Activated T-cell treated with anti-CD3 and anti-CD28 coated beads, Interleukin-2, amount 50 U/mL, for 72 hours (primary cell): ENCODE results near the gene METTL18. TPM values are rescaled to one million over a fixed set of nuclear protein-coding genes. Genes with fewer than 3 reads are reported as not detected.

Experiments
- ATAC-seq, 2 donors: fragments of 150-1000 bp; cut with Tn5 transposase; replicated peaks in 1 of 2; 2 replicates each; pipeline ENCODE4 v1.10.0; 2021; ENCODE audit warnings: moderate library complexity in 2 of 2, mild to moderate bottlenecking in 1 of 2
- DNase-seq, 2 donors: peaks; one replicate each; pipeline ENCODE4 v3.0.0; 2021 to 2022; ENCODE audit warnings: mixed read lengths in 1 of 2
- H3K27ac Mint-ChIP-seq: one replicate; pipeline ENCODE4 v1.8.0; 2022; ENCODE audit warnings: mild to moderate bottlenecking, moderate library complexity, mixed read lengths
- H3K27me3 Mint-ChIP-seq: one replicate; pipeline ENCODE4 v1.8.0; 2022; ENCODE audit warnings: low read depth, mixed read lengths
- H3K36me3 Mint-ChIP-seq, 2 donors: one replicate each; pipeline ENCODE4 v1.8.0; 2022; ENCODE audit warnings: mixed read lengths in 2 of 2, mild to moderate bottlenecking in 1 of 2; ENCODE audit not compliant: insufficient read depth in 2 of 2
- H3K4me1 Mint-ChIP-seq: one replicate; pipeline ENCODE4 v1.8.0; 2022; ENCODE audit warnings: low read depth, mixed read lengths
- H3K4me3 Mint-ChIP-seq, 2 donors: one replicate each; pipeline ENCODE4 v1.8.0; 2022; ENCODE audit warnings: mild to moderate bottlenecking in 2 of 2, mixed read lengths in 2 of 2, moderate library complexity in 2 of 2
- H3K9me3 Mint-ChIP-seq, 2 donors: one replicate each; pipeline ENCODE4 v1.8.0; 2022; ENCODE audit warnings: mixed read lengths in 2 of 2
- total RNA-seq, 2 donors: library from RNA; stranded (reverse); gene quantifications; one replicate each; pipeline ENCODE4 v1.2.3, GENCODE V29; 2022

METTL18 gene
- total RNA-seq, 2 donors from 2014 or later: 11.7 to 12.1 TPM

DNA sequence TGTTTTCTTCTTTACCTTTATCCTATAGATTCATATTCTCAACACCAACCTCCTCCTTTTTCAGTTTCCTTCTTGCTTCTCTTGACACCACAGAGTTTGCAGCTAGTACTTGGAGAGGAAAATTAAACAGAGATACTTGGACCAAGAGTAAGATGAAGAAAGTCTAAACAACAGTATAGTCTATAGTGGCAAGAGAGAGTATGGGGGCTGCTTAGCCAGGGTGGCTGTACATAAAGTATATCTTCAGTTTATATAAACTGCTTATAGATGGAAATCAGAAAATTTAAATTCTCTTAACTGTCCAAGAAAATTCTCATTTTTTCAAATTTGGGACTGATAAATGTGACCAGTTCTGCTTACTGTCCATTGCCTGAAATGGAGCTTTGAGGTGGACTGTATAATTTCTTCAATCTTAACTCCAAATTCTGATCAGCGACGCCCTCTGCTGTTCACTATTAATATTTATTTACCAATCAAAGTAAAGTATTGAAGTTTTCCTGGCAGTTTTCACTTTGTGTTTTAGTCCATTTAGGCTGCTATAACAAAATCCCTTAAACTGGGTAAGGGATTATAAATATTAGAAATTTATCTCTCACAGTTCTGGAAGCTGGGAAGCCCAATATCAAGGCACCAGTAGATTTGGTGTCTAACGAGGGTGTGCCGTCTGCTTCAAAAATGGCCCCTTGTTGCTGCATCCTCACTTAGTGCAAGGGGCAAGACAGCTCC, 14.8 kb upstream of the METTL18 start:
- H3K27me3 Mint-ChIP-seq: no peaks in the 10 kb centered on the region
- peaks cover 4 to 25% of the 10 kb centered on the region in 2 donors for H3K36me3 Mint-ChIP-seq
- peaks cover 0 to 2% of the 10 kb centered on the region in 2 donors for H3K9me3 Mint-ChIP-seq
- H3K4me1 Mint-ChIP-seq: no peaks in the 10 kb centered on the region
- no peak overlapping the region for H3K4me3 Mint-ChIP-seq
- DNase-seq: no peak
- H3K27ac Mint-ChIP-seq: no peak overlapping the region
- ATAC-seq: no peak

DNA sequence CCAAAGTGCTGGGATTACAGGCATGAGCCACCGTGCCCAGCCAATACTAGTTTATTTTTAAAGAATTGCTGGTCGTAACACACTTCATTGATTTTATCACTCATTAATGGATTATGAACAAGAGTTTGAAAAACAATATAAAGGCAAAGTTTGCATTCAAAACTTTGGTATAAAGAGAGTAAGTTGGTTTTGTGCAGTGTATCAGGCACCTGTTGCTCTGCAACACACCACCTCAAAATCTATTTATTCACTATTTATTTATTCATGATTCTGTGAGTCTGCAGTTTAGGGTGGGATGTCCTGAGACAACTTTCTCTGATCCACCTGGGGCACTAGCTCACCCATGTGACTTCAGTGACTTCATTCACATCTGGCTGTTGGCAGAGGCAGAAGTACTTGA, 10.2 kb upstream of the METTL18 start:
- H3K9me3 Mint-ChIP-seq: no peaks in the 10 kb centered on the region
- no peaks in the 10 kb centered on the region for H3K27me3 Mint-ChIP-seq
- H3K4me1 Mint-ChIP-seq: no peaks in the 10 kb centered on the region
- H3K4me3 Mint-ChIP-seq: no peak overlapping the region
- H3K36me3 Mint-ChIP-seq: peaks cover 0 to 19% of the 10 kb centered on the region in 2 donors
- no peak overlapping the region for H3K27ac Mint-ChIP-seq
- ATAC-seq: no peak
- no peak for DNase-seq

DNA sequence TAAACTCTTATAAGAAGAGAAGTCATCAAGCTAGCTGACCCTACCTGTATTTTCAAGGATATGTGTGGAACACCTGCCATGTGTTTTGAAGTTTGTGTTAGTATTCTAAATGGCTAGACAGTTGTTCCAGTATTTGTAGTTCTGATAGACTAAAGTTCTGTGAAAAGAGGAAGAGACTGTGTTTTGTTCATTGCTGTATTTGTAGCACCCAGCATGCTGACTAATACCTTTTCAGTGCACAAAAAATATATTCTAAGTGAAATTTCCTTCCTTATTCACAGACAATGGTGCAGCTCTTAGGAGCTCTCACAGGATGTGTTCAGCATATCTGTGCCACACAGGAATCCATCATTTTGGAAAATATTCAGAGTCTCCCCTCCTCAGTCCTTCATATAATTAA, 8.2 kb upstream of the METTL18 start:
- Mint-ChIP-seq H3K27me3 (no peaks in the 10 kb centered on the region), H3K36me3 (peaks cover 2 to 27% of the 10 kb centered on the region in 2 donors), H3K4me3 (no peak overlapping the region), H3K27ac (no peak overlapping the region), H3K9me3 (no peaks in the 10 kb centered on the region), H3K4me1 (peaks cover 16% of the 10 kb centered on the region)
- no peak for ATAC-seq
- no peak for DNase-seq

DNA sequence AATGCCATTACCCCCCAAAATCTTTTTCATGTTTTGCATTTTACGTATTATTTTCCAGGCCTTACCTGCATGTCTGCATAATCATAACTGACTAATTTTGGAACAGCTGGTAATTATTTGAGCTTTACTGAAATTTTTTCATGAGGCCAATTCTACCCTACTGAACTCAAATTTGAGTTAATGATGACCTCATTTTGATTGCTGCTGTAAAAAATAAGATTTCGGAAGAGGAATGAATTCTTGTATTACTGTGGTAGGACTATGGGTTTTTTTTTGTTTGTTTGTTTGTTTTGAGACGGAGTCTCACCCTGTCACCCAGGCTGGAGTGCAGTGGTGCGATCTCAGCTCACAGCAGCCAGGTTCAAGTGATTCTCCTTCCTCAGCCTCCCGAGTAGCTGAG, 2.6 kb upstream of the METTL18 start:
- no peak for DNase-seq
- H3K9me3 Mint-ChIP-seq: no peaks in the 10 kb centered on the region
- H3K27ac Mint-ChIP-seq: no peak overlapping the region
- peak overlapping the region in 1 of 2 donors; percentile 97 for H3K4me3 Mint-ChIP-seq
- no peak for ATAC-seq
- H3K36me3 Mint-ChIP-seq: peaks cover 7 to 33% of the 10 kb centered on the region in 2 donors
- no peaks in the 10 kb centered on the region for H3K27me3 Mint-ChIP-seq
- H3K4me1 Mint-ChIP-seq: peaks cover 59% of the 10 kb centered on the region

DNA sequence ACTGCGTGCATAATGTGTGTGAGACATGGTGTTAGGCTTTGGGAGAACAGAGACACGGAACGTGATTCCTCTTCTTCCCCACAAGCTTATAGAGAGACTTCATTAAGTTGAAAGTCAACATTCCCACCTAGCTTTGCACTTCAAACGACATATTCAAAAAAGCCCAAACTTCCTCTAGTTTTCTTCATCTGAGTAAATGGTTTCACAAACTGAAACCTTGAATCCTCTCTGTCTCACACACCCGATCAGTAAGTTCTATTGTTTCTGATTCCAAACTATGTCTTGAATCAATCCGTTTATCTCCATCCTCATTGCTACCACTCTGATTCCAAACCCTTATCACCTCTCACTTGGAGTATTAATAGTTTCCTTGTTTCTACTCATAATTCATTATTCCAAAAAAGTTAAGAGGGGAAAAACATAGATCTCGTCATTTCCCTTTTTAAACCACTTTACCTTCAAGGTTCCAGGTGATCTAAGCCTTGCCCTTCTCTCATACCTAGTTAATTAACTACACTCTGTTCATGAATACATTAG, 1.6 kb upstream of the METTL18 start:
- Mint-ChIP-seq H3K9me3 (no peaks in the 10 kb centered on the region), H3K4me3 (peak overlapping the region; percentile 97 to 99), H3K27me3 (no peaks in the 10 kb centered on the region), H3K36me3 (peaks cover 7 to 36% of the 10 kb centered on the region in 2 donors), H3K27ac (peak overlapping the region; percentile 94), H3K4me1 (peaks cover 69% of the 10 kb centered on the region)
- no peak for DNase-seq
- no peak for ATAC-seq

DNA sequence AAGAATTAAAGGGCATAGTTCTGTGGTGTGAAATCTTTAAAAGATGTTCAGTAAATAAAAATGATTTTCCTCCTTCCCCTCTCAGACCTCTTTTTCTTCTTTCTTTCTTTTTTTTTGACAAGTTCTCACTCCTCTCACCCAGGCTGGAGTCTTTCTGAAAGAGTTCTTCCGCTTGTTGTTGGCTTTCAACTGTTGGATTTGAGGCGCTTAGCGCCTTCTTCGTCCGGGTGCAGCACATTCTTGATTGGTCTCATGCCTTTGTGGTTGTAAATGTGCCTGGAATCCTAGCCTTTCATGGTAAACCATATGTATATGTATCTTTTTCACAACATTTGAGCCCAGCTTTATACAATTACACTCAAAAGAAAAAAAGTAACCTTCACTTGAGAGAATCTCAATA, 980 bp upstream of the METTL18 start:
- DNase-seq (no peak), ATAC-seq (no peak)
- Mint-ChIP-seq H3K27me3 (no peaks in the 10 kb centered on the region), H3K27ac (peak overlapping the region; percentile 94), H3K36me3 (peaks cover 7 to 35% of the 10 kb centered on the region in 2 donors), H3K4me1 (peaks cover 70% of the 10 kb centered on the region), H3K9me3 (no peaks in the 10 kb centered on the region), H3K4me3 (peak overlapping the region; percentile 97 to 99)

DNA sequence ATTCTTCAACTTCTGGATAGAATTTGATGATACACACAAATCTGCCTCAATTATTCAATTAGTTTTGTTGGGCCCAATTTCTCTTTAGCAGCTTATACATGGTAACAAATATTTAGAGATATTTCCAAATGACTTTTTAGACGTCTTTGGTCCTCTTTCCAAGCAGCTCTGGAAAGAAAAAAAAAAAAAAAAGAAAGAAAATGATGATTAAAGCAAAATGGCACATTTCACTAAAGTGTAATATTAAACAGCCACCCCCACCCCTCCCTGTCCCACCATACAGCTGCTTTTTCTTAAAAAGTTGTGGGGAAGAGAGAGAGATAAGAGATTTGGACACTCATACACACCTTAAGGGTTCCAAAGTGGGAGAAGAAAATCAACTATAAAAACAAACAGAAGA, 977 bp downstream of the METTL18 start:
- H3K27me3 Mint-ChIP-seq: no peaks in the 10 kb centered on the region
- peaks cover 5 to 28% of the 10 kb centered on the region in 2 donors for H3K36me3 Mint-ChIP-seq

DNA sequence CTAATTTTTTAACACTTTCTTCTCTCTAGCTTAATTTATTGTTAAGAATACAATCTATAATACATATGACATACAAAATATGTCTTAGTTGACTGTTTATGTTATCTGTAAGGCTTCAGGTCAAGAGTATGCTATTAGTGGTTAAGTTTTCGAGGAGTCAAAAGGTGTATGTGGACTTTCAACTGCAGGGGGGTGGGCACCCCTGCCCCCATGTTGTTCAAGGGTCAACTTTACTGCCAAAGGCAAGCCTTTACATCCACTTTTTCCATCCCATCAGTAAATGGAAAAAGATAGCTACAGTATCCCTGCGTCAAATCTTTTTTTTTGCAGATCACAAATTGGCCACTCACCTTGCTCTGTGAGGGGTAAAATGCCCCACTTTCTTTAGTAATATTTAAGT, 6.3 kb downstream of the METTL18 start:
- no peak overlapping the region for H3K27ac Mint-ChIP-seq
- ATAC-seq (no peak), DNase-seq (no peak)
- no peak overlapping the region for H3K4me3 Mint-ChIP-seq
- H3K27me3 Mint-ChIP-seq: peaks cover 45% of the 10 kb centered on the region
- peaks cover 22% of the 10 kb centered on the region for H3K4me1 Mint-ChIP-seq
- H3K9me3 Mint-ChIP-seq: no peaks in the 10 kb centered on the region
- peaks cover 1 to 8% of the 10 kb centered on the region in 2 donors for H3K36me3 Mint-ChIP-seq

More for the DNA sequence above, 977 bp downstream of the METTL18 start:
- ATAC-seq (no peak), DNase-seq (no peak)
- Mint-ChIP-seq H3K4me3 (peak overlapping the region; percentile 97 to 99), H3K4me1 (peaks cover 60% of the 10 kb centered on the region), H3K27ac (peak overlapping the region; percentile 94), H3K9me3 (no peaks in the 10 kb centered on the region)

DNA sequence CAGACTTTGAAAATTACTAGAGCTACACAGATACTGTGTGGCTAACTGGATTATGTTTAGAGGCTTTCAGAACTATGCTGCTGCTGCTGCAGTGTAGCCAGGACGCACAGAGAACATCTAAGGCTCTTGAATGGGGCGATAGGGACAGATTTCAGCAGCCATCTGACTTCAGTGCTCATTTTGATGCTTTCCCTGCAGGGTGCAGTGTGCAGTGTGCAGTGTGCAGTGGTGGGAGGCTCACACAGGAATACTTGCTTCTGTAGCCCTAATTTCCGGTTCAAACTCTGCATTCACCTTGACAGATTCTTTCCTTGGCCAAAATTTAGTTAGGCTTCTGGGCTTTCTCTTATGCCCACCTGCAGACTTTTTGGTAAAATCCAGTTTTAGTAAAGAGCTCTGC, 7.7 kb downstream of the METTL18 start:
- Mint-ChIP-seq H3K9me3 (no peaks in the 10 kb centered on the region), H3K4me3 (no peak overlapping the region), H3K36me3 (peaks cover 0 to 1% of the 10 kb centered on the region in 2 donors), H3K27me3 (peaks cover 59% of the 10 kb centered on the region), H3K27ac (no peak overlapping the region), H3K4me1 (peaks cover 7% of the 10 kb centered on the region)
- ATAC-seq (peak in 1 of 2 donors; percentile 20), DNase-seq (no peak)

DNA sequence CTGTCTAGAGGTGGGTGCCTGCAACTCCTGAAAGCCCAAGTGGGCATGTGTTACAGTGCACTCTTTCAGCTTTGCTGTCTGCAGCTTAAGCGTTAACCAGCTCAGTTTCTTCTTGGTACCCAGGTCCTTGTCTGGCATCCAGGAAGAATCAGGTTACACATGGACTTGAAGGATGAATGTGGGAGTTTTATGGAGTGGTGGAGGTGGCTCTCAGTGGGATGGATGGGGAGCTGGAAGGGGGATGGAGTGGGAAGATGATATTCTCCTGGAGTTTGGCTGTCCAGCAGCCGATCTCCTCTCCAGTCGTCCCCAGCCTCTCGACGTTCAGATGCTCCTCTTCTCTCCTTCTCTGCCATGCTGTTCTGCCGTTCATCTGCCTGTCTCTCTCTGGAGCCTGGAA, 9.4 kb downstream of the METTL18 start:
- no peak overlapping the region for H3K27ac Mint-ChIP-seq
- H3K4me1 Mint-ChIP-seq: no peaks in the 10 kb centered on the region
- ATAC-seq (no peak), DNase-seq (no peak)
- no peaks in the 10 kb centered on the region for H3K36me3 Mint-ChIP-seq
- H3K9me3 Mint-ChIP-seq: no peaks in the 10 kb centered on the region
- peaks cover 61% of the 10 kb centered on the region for H3K27me3 Mint-ChIP-seq
- H3K4me3 Mint-ChIP-seq: no peak overlapping the region

DNA sequence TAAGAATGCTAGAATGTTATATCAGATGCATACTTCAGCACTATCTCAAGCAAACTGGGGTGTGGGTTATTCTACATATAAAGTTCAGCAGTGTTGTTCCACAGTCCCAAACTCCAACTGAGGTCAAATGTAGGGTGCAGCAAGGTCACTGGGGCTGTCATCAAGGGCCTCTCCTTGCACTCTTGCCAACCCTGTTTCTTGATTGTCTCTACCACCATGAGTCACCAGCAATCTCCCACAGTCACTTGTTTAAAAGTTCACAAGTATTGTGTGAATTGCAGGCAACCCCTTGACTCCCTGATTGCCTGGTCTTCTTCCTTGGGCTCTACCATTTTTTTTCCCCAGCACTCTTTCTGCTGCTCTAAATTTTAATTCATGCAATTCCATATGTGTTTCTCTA, 10.6 kb downstream of the METTL18 start:
- DNase-seq (no peak), ATAC-seq (no peak)
- no peak overlapping the region for H3K4me3 Mint-ChIP-seq
- no peaks in the 10 kb centered on the region for H3K4me1 Mint-ChIP-seq
- H3K27ac Mint-ChIP-seq: no peak overlapping the region
- peaks cover 61% of the 10 kb centered on the region for H3K27me3 Mint-ChIP-seq
- H3K9me3 Mint-ChIP-seq: no peaks in the 10 kb centered on the region
- H3K36me3 Mint-ChIP-seq: no peaks in the 10 kb centered on the region

DNA sequence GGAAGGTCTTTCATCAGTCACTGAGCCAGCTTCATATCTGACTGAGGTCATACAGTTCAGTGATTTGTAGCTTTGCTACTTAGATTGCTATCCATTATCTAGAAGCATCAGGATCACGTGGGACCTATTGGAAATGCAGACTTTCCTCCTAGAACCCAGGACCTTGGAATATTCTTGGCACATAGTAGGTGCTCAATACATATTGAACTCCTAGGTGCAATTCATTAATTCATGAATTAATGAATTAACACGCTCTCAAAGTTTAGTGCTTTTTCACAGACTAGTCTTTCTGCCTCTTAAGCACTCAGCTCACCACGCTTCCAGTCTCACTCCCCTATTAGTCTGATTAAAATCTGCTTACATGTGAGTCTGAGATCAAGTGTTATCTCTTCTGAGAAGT, 12.1 kb downstream of the METTL18 start:
- Mint-ChIP-seq H3K4me3 (no peak overlapping the region), H3K27me3 (peaks cover 56% of the 10 kb centered on the region), H3K27ac (no peak overlapping the region), H3K36me3 (no peaks in the 10 kb centered on the region), H3K4me1 (no peaks in the 10 kb centered on the region), H3K9me3 (no peaks in the 10 kb centered on the region)
- DNase-seq (no peak), ATAC-seq (no peak)

DNA sequence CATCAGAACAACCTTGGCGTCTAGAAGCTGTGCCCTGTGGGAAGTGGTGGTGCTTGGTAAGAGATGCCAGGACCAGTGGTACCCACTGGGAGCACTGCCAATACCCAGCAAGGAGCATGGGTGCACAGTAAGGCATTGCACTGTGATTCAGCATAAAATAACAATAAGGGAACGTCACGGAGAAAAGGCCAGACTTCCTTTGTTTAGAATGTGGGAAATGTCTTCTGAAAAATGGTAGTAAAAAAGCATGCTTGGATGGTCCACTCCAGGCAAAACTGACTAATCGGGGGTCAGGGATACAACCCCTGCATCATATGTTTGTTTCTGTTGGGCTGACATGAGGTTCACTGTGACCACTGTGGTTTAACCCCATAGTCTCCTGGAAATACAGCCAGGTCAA, 14.7 kb downstream of the METTL18 start:
- H3K36me3 Mint-ChIP-seq: no peaks in the 10 kb centered on the region
- H3K27me3 Mint-ChIP-seq: peaks cover 31% of the 10 kb centered on the region
- no peak overlapping the region for H3K4me3 Mint-ChIP-seq
- H3K4me1 Mint-ChIP-seq: no peaks in the 10 kb centered on the region
- H3K9me3 Mint-ChIP-seq: no peaks in the 10 kb centered on the region
- no peak overlapping the region for H3K27ac Mint-ChIP-seq
- no peak for ATAC-seq
- DNase-seq: no peak

DNA sequence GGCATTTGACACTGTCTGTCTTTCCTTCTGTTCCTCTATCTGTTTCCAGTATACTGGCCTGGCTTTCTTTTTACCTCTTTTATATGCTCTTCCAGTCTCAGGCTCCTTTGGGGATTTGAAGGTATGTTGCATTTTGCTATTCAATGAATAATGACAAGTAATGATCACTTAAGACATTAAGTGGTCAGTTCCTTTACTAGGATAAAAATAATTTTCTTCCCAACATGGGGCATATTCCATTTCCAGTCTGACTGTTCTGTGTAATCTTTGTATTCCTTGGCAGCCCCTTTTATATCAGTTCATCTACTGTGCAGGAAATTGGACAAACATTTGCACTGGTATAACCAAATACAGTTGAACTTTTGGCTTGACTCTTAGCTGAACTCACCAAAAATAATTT, 15.6 kb downstream of the METTL18 start:
- Mint-ChIP-seq H3K27ac (no peak overlapping the region), H3K4me3 (no peak overlapping the region), H3K27me3 (peaks cover 23% of the 10 kb centered on the region), H3K9me3 (no peaks in the 10 kb centered on the region), H3K36me3 (no peaks in the 10 kb centered on the region), H3K4me1 (no peaks in the 10 kb centered on the region)
- DNase-seq (no peak), ATAC-seq (no peak)
